ENCODE data around the gene AHCYL1.

The AHCYL1 gene

DNA sequence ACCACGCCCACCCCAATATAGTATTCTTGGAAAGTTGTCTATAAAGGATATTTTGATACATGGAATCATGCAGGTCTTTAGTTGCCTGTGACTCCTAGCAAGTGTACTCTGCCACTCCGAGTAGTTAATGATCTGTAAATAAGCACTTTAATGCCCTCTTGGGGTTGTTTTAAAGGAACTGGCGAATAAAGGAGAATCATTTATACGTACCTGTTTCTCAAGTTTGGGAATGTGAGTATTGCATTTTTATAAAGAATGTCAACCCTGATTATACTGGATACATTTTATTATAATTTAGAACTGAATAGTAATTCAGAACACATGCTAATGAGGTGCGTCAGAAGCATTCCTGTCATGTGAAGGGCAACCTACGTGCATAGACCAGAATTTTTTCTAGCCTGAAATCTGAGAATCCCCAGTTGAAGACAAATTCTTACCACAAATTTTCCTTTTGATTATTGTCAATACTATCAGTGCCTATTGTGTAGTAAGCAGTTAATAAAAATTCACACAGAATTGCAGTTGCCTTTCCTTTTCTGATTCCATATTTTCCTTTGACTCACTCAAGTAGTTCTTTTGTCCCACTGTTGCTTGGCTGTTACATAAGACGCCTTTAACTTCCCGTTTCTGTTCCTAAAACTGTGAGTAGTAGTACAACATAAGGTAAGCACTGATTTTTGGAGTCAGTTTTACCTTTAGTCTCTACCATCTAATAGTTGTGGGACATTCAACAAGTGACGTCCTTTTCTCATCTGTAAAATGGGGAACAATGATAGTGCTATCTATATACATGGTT, 5.1 kb downstream of the AHCYL1 start:
- Histone ChIP-seq H3K4me1 (peaks cover 51 to 72% (median 63%) of the 10 kb centered on the region in 10 experiments), H3K27me3 (no peaks in the 10 kb centered on the region), H3K36me3 (peaks cover 15 to 83% (median 64%) of the 10 kb centered on the region in 11 experiments; a peak in 21 of 22 replicates), H3K9ac (no peak overlapping the region), H3K4me3 (no peak overlapping the region), H3K27ac (peak overlapping the region in 5 of 11 experiments; percentile 1 to 39 (median 27); a peak in 5 of 22 replicates), H4K20me1 (peaks cover 37 to 96% (median 78%) of the 10 kb centered on the region in 11 experiments; a peak in 20 of 22 replicates), H3K4me2 (peak overlapping the region; percentile 44 to 82 (median 60); a peak in 21 of 22 replicates), H3K9me3 (replicated peaks in 1 of 11) (peaks cover 0 to 10% (median 5%) of the 10 kb centered on the region in 11 experiments; a peak in 5 of 22 replicates)
- TF ChIP-seq Cebpa-rat (IDR thresholded peaks at IDR 0.05), result no peak

DNA sequence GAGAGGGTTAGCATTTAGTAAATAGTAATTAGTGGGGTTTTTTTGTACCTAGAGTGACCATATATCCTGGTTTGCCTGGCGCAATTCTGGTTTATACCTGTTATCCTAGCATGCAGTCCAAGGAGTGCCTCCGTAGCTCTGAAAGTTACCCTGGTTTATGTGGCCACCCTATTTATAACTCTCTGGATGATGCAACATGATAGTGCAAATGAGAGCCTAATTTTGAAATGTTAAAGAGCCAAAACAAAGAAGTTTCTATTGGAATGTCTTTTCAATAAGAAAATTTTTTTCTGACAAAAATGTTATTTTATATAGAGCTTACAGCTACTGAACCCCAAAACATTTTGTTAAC, 5.7 kb downstream of the AHCYL1 start:
- peaks cover 43 to 100% (median 84%) of the 10 kb centered on the region in 11 experiments; a peak in 20 of 22 replicates for H4K20me1 ChIP-seq
- peaks cover 0 to 10% (median 5%) of the 10 kb centered on the region in 11 experiments; a peak in 5 of 22 replicates for H3K9me3 ChIP-seq (replicated peaks in 1 of 11)
- peak overlapping the region in 5 of 11 experiments; percentile 1 to 39 (median 27); a peak in 6 of 22 replicates for H3K27ac ChIP-seq
- no peak for TF ChIP-seq Cebpa-rat (IDR thresholded peaks at IDR 0.05)
- H3K27me3 ChIP-seq, result no peaks in the 10 kb centered on the region
- no peak overlapping the region for H3K9ac ChIP-seq
- H3K36me3 ChIP-seq, result peaks cover 17 to 89% (median 70%) of the 10 kb centered on the region in 11 experiments; a peak in 21 of 22 replicates
- no peak overlapping the region for H3K4me3 ChIP-seq
- peak overlapping the region; percentile 44 to 82 (median 60); a peak in 21 of 22 replicates for H3K4me2 ChIP-seq
- peaks cover 51 to 75% (median 63%) of the 10 kb centered on the region in 10 experiments for H3K4me1 ChIP-seq

- TF ChIP-seq Cebpa-rat (IDR thresholded peaks at IDR 0.05), result no peak
- peaks cover 0 to 10% (median 5%) of the 10 kb centered on the region in 11 experiments; a peak in 5 of 22 replicates for H3K9me3 ChIP-seq (replicated peaks in 1 of 11)
- no peak overlapping the region for H3K9ac ChIP-seq
- no peaks in the 10 kb centered on the region for H3K27me3 ChIP-seq
- H3K36me3 ChIP-seq, result peaks cover 28 to 100% (median 82%) of the 10 kb centered on the region in 11 experiments; a peak in 21 of 22 replicates
- peaks cover 46 to 100% (median 85%) of the 10 kb centered on the region in 11 experiments; a peak in 20 of 22 replicates for H4K20me1 ChIP-seq
- H3K27ac ChIP-seq, result 0 out of 22 replicates have a peak overlapping the region, but pooled peaks of 1 of the 11 experiments have one; percentile 1
- H3K4me2 ChIP-seq, result peak overlapping the region; percentile 4 to 82 (median 60); a peak in 15 of 22 replicates
- no peak overlapping the region for H3K4me3 ChIP-seq
- H3K4me1 ChIP-seq, result peaks cover 40 to 70% (median 54%) of the 10 kb centered on the region in 10 experiments
Measured at GRCh38 chr1:109991400-109991925, 6.9 kb downstream of the AHCYL1 start.

DNA sequence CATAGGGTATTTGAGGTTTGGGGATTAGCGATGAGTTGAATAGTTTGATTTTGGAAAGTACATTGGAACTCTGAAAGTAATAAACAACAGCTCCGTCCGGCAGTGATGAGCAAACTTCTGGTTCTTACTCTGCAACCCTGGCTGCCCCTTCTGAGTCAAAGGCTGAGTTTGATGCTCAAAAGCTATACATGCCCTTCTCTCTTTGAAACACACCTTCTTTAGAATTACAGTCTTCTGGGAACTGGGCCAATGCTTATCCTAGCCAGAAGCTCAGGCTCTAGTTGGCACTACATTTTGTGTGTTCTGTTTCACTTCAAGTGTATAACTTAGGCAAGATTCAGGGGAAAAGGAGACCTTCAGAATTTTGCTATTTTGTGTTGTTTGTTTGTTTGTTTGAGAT, 9.3 kb downstream of the AHCYL1 start:
- Histone ChIP-seq H3K4me1 (peaks cover 30 to 56% (median 47%) of the 10 kb centered on the region in 10 experiments), H3K4me2 (no peak overlapping the region), H3K27ac (no peak overlapping the region), H3K36me3 (peaks cover 25 to 96% (median 69%) of the 10 kb centered on the region in 11 experiments; a peak in 21 of 22 replicates), H4K20me1 (peaks cover 55 to 100% (median 86%) of the 10 kb centered on the region in 11 experiments; a peak in 20 of 22 replicates), H3K9me3 (replicated peaks in 1 of 11) (peaks cover 0 to 3% (median 0%) of the 10 kb centered on the region in 11 experiments; a peak in 2 of 22 replicates), H3K9ac (no peak overlapping the region), H3K4me3 (no peak overlapping the region), H3K27me3 (no peaks in the 10 kb centered on the region)
- TF ChIP-seq Cebpa-rat (IDR thresholded peaks at IDR 0.05), result no peak

GRCh38 chr1:109994654-109995053, 10.1 kb downstream of the AHCYL1 start:
- no peak for TF ChIP-seq Cebpa-rat (IDR thresholded peaks at IDR 0.05)
- Histone ChIP-seq H4K20me1 (peaks cover 53 to 100% (median 86%) of the 10 kb centered on the region in 11 experiments; a peak in 20 of 22 replicates), H3K9ac (no peak overlapping the region), H3K36me3 (peaks cover 25 to 95% (median 61%) of the 10 kb centered on the region in 11 experiments; a peak in 21 of 22 replicates), H3K27ac (no peak overlapping the region), H3K4me1 (peaks cover 24 to 56% (median 45%) of the 10 kb centered on the region in 10 experiments), H3K27me3 (no peaks in the 10 kb centered on the region), H3K4me3 (no peak overlapping the region), H3K9me3 (replicated peaks in 1 of 11) (no peaks in the 10 kb centered on the region), H3K4me2 (no peak overlapping the region)

DNA sequence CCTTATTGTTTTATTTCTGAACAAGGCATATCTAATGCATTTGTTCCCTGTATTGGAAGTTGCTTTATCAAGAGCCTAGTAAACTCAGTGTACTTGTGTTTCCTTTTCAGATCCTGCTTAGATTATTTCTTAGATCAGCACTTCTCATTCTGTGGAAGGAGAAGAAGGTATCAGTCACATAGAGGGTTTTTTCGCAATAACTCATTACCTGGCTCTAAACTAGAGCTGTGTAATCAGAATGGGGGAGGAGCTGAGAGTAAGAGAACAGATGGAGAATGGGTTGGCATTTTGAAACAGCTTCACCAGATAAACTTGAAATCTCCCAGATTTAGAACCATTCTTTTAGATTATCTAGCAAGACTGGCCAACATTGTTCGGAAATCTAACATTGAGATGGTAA, 11.0 kb downstream of the AHCYL1 start:
- no peak overlapping the region for H3K9ac ChIP-seq
- no peak overlapping the region for H3K27ac ChIP-seq
- peaks cover 25 to 95% (median 58%) of the 10 kb centered on the region in 11 experiments; a peak in 21 of 22 replicates for H3K36me3 ChIP-seq
- no peak overlapping the region for H3K4me2 ChIP-seq
- no peaks in the 10 kb centered on the region for H3K27me3 ChIP-seq
- H4K20me1 ChIP-seq, result peaks cover 53 to 100% (median 86%) of the 10 kb centered on the region in 11 experiments; a peak in 20 of 22 replicates
- no peak overlapping the region for H3K4me3 ChIP-seq
- peaks cover 15 to 50% (median 38%) of the 10 kb centered on the region in 10 experiments for H3K4me1 ChIP-seq
- no peak for TF ChIP-seq Cebpa-rat (IDR thresholded peaks at IDR 0.05)
- H3K9me3 ChIP-seq (replicated peaks in 1 of 11), result no peaks in the 10 kb centered on the region

DNA sequence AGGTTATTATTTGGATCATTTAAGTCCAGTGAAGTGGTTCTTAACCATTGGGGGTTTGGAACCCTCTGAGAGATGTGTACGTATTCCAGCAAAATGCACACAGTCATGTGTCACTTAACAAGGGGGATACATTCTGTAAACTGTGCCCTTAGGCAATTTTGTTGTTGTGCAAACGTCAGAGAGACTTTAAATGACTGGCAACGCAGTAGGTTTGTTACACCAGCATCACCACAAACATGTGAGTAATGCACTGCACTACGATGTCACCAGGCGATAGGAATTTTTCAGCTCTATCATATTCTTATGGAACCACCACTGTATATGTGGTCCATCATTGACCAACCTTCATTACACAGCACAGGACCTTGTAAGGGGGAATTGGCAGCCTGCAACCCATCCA, 11.9 kb downstream of the AHCYL1 start:
- no peaks in the 10 kb centered on the region for H3K27me3 ChIP-seq
- no peak overlapping the region for H3K4me3 ChIP-seq
- peaks cover 25 to 95% (median 52%) of the 10 kb centered on the region in 11 experiments; a peak in 21 of 22 replicates for H3K36me3 ChIP-seq
- peaks cover 6 to 40% (median 29%) of the 10 kb centered on the region in 10 experiments for H3K4me1 ChIP-seq
- no peaks in the 10 kb centered on the region for H3K9me3 ChIP-seq (replicated peaks in 1 of 11)
- TF ChIP-seq Cebpa-rat (IDR thresholded peaks at IDR 0.05), result no peak
- H3K9ac ChIP-seq, result no peak overlapping the region
- peaks cover 53 to 100% (median 81%) of the 10 kb centered on the region in 11 experiments; a peak in 20 of 22 replicates for H4K20me1 ChIP-seq
- H3K4me2 ChIP-seq, result peak overlapping the region in 1 of 11 experiments; percentile 9; a peak in 2 of 22 replicates
- no peak overlapping the region for H3K27ac ChIP-seq

DNA sequence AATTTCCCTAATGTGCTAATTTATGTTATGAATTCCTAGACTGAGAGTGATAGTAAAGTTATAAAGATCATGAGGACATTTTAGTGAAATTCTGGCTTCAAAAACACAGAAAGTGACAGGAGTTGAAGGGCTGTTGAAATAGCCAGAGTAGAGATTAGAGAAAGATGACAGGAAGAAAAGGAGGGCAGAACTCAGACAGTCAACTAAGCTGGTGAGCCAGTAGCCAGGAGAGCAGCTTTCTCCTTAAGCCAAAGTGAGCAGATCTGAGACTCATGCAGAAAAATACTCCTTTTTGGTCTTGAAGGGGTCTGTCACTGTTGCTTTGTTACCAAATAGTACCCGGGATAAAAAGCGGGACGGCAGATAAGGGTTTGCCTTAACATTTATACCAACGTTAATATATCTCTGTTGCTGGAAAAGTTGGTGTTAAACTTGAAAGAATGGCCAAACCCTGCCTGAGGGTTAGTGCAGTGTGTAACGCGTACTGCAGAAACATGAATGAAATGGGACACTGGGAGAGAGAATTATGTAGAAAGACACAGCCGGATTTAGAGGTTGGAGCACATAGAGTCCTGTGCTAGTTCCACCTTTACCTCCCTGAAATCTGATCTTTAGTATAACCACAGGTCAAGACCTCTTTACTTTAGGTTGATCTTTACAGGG, 12.8 kb downstream of the AHCYL1 start:
- H3K4me2 ChIP-seq, result peak overlapping the region in 2 of 11 experiments; percentile 0 to 3; a peak in 1 of 22 replicates
- H3K36me3 ChIP-seq, result peaks cover 25 to 95% (median 52%) of the 10 kb centered on the region in 11 experiments; a peak in 21 of 22 replicates
- peaks cover 4 to 35% (median 26%) of the 10 kb centered on the region in 10 experiments for H3K4me1 ChIP-seq
- no peak overlapping the region for H3K9ac ChIP-seq
- TF ChIP-seq Cebpa-rat (IDR thresholded peaks at IDR 0.05), result no peak
- H4K20me1 ChIP-seq, result peaks cover 51 to 99% (median 78%) of the 10 kb centered on the region in 11 experiments; a peak in 20 of 22 replicates
- no peak overlapping the region for H3K4me3 ChIP-seq
- no peaks in the 10 kb centered on the region for H3K9me3 ChIP-seq (replicated peaks in 1 of 11)
- H3K27me3 ChIP-seq, result no peaks in the 10 kb centered on the region
- 0 out of 22 replicates have a peak overlapping the region, but pooled peaks of 1 of the 11 experiments have one; percentile 9 for H3K27ac ChIP-seq

Data from BLaER1 treated with 17β-estradiol and CSF1 and Interleukin-3, amounts not matched to agents 10 nM and 100 nM (cell line).